K562 (cell line): Measurements from ENCODE around the gene SLC4A2. TPM values are rescaled to one million over a fixed set of nuclear protein-coding genes. Genes with fewer than 3 reads are reported as not detected.

Experiments
- COPS2 ChIP-seq: fragments of 450-650 bp; conservative IDR thresholded peaks from 2 replicates; pipeline ENCODE4 v1.6.1; 2016; ENCODE audit warnings: mild to moderate bottlenecking, moderate library complexity
- CREB1 ChIP-seq, 2 experiments: sonication (generic) in 1 of 2; formaldehyde crosslinking in 1 of 2; IDR thresholded peaks; 2 replicates each; pipeline versions ENCODE4 v1.6.1 to v1.8.0; 2012 to 2022; ENCODE audit warnings: inconsistent platforms in 1 of 2, mild to moderate bottlenecking in 1 of 2, missing genetic modification reagents in 1 of 2, moderate library complexity in 1 of 2
- ETV1 ChIP-seq: fragments of 450-650 bp; conservative IDR thresholded peaks from 2 replicates; pipeline ENCODE4 v1.6.1; 2016; ENCODE audit warnings: missing genetic modification characterization, control low read depth, low read depth, missing compliant biosample characterization
- GATAD2B ChIP-seq: fragments of 450-650 bp; IDR thresholded peaks from 2 replicates; pipeline ENCODE4 v1.6.1; 2017; ENCODE audit warnings: mild to moderate bottlenecking, borderline replicate concordance
- HDAC2 ChIP-seq: fragments of 450-650 bp; IDR thresholded peaks from 2 replicates; pipeline ENCODE4 v1.6.1; 2016; ENCODE audit warnings: mild to moderate bottlenecking
- HNRNPK ChIP-seq: fragments of 200-400 bp; formaldehyde crosslinking; IDR thresholded peaks from one replicate; pipeline ENCODE4 v1.6.1; 2018; ENCODE audit warnings: mild to moderate bottlenecking, low read depth, low read length; ENCODE audit not compliant: poor library complexity, severe bottlenecking
- MAFG ChIP-seq: fragments of 450-650 bp; conservative IDR thresholded peaks from 2 replicates; pipeline ENCODE4 v1.6.1; 2016; ENCODE audit warnings: missing genetic modification characterization, missing compliant biosample characterization
- PHTF2 ChIP-seq: fragments of 250-450 bp; sonication (Bioruptor Pico); IDR thresholded peaks from 2 replicates; pipeline ENCODE4 v1.5.0; 2021; ENCODE audit warnings: mild to moderate bottlenecking
- RBM15 ChIP-seq: fragments of 200-400 bp; formaldehyde crosslinking; IDR thresholded peaks from 2 replicates; pipeline ENCODE4 v1.6.1; 2018; ENCODE audit warnings: mild to moderate bottlenecking, low read length, moderate library complexity; ENCODE audit not compliant: insufficient read depth
- RNF219 ChIP-seq: fragments of 250-450 bp; sonication (Bioruptor Pico); IDR thresholded peaks from 2 replicates; pipeline ENCODE4 v1.5.0; 2022; ENCODE audit warnings: mild to moderate bottlenecking
- SFPQ ChIP-seq: fragments of 200-400 bp; formaldehyde crosslinking; IDR thresholded peaks from 2 replicates; pipeline ENCODE4 v1.6.1; 2017; ENCODE audit warnings: mild to moderate bottlenecking, low read depth, low read length, moderate library complexity
- TCF7 ChIP-seq: sonication (generic); IDR thresholded peaks from 2 replicates; pipeline ENCODE4 v1.6.1; 2016; ENCODE audit warnings: antibody characterized with exemption, borderline replicate concordance
- THAP7 ChIP-seq: fragments of 250-450 bp; sonication (Bioruptor Pico); IDR thresholded peaks from 2 replicates; pipeline ENCODE4 v1.5.0; 2021
- VEZF1 ChIP-seq: fragments of 200-800 bp; sonication (Bioruptor generic); IDR thresholded peaks from 2 replicates; pipeline ENCODE4 v1.6.1; 2017; ENCODE audit warnings: missing genetic modification characterization, missing compliant biosample characterization
- ZBTB11 ChIP-seq, 3 experiments: fragments of 200-800 bp in 1 of 3; fragments of 250-450 bp in 1 of 3; fragments of 450-650 bp in 1 of 3; sonication (Bioruptor Pico) in 1 of 3; sonication (Bioruptor generic) in 1 of 3; formaldehyde crosslinking in 1 of 3; IDR thresholded peaks; 2 replicates each; pipeline versions ENCODE4 v1.6.1 to v1.8.0; 2016 to 2022; ENCODE audit warnings: mild to moderate bottlenecking in 2 of 3, missing genetic modification characterization in 2 of 3, missing compliant biosample characterization in 1 of 3, moderate library complexity in 1 of 3
- ZNF696 ChIP-seq: fragments of 250-450 bp; sonication (Bioruptor Pico); conservative IDR thresholded peaks from 2 replicates; pipeline ENCODE4 v1.4.0; 2020; ENCODE audit warnings: mild to moderate bottlenecking, moderate library complexity
- polyA plus RNA-seq, 8 experiments: library from polyadenylated mRNA; depleted of rRNA in 4 of 8; stranded (reverse) in 5 of 8; unstranded in 3 of 8; fragments of >200 nt; fragmentation: Nextera tagmentation in 2 of 8; fragmentation: Illumina TruSeq in 1 of 8; extraction: Ambion mirVana in 2 of 8; extraction: Trizol in 1 of 8; gene quantifications; 2 replicates each; pipeline versions ENCODE4 v1.2.1 to v1.2.3, GENCODE V29; 2011 to 2014; ENCODE audit warnings: inconsistent platforms in 1 of 8, missing spikeins in 1 of 8
- total RNA-seq, 7 experiments: library from RNA; depleted of rRNA in 6 of 7; stranded (reverse); fragments of >200 nt in 6 of 7; fragmentation: Illumina TruSeq in 2 of 7; extraction: Trizol in 2 of 7; gene quantifications; 2 replicates each; pipeline versions ENCODE4 v1.2.1 to v1.2.3, GENCODE V29; 2011 to 2021; ENCODE audit warnings: low replicate concordance in 1 of 7

Gene SLC4A2
- total and polyA plus RNA-seq, 9 of the 15 experiments (the other 6 are each of a cell fraction or from before 2014, with no cell fraction given), result 11.4 to 375 (median 130) TPM

- TF ChIP-seq RNF219 (CRISPR knock-in tag), result no peak
- peak; percentile 82 for TF ChIP-seq THAP7 (CRISPR knock-in tag)
- no peak for TF ChIP-seq GATAD2B
- TF ChIP-seq VEZF1 (CRISPR knock-in tag), result peak; percentile 98
- TF ChIP-seq ZNF696 (CRISPR knock-in tag), result no peak
- TF ChIP-seq TCF7, result no peak
- no peak for TF ChIP-seq HDAC2
- TF ChIP-seq MAFG, result no peak
- TF ChIP-seq RBM15, result no peak
- TF ChIP-seq SFPQ, result no peak
- peak in 1 of 3 experiments; percentile 72; a peak in 2 of 6 replicates for TF ChIP-seq ZBTB11 (CRISPR knock-in tag; IDR thresholded peaks at IDR 0.05)
- peak; percentile 18 for TF ChIP-seq HNRNPK
- no peak for TF ChIP-seq PHTF2 (CRISPR knock-in tag)
- peak; percentile 50 for TF ChIP-seq CREB1 (IDR thresholded peaks at IDR 0.05)
- peak; percentile 65; the same call in 1 of the 2 replicates for TF ChIP-seq CREB1 (CRISPR knock-in tag; IDR thresholded peaks at IDR 0.05)
- TF ChIP-seq ETV1 (tag), result no peak
- TF ChIP-seq COPS2, result no peak
Observed at GRCh38 chr7:151080522-151081169, 21.3 kb downstream of the SLC4A2 start, which contains the start of gene FASTK (continued).
